HG03354 (cell line): ENCODE data around the gene ADAMTS7.
"Not testable (repeated sequence)": the region's sequence is repeated elsewhere in the genome, so short reads cannot be mapped to it uniquely, and the experiment has no call there.

ENCODE experiments used
- ATAC-seq: cut with Tn5 transposase; IDR thresholded peaks from one replicate; pipeline ENCODE4 v1.9.1; 2021; ENCODE audit warnings: mild to moderate bottlenecking; ENCODE audit not compliant: unreplicated experiment, poor library complexity, severe bottlenecking

The ADAMTS7 gene

GRCh38 chr15:78758084-78758483 lies 53.2 kb downstream of the ADAMTS7 start:
- ATAC-seq: not testable (repeated sequence)

GRCh38 chr15:78757636-78757905 lies 53.7 kb downstream of the ADAMTS7 start:
- ATAC-seq: no peak

- peak; percentile 62 for ATAC-seq
These were observed 54.3 kb downstream of the ADAMTS7 start for GRCh38 chr15:78756781-78757635.

GRCh38 chr15:78755900-78756591 lies 55.2 kb downstream of the ADAMTS7 start:
- ATAC-seq: peak; percentile 37

DNA sequence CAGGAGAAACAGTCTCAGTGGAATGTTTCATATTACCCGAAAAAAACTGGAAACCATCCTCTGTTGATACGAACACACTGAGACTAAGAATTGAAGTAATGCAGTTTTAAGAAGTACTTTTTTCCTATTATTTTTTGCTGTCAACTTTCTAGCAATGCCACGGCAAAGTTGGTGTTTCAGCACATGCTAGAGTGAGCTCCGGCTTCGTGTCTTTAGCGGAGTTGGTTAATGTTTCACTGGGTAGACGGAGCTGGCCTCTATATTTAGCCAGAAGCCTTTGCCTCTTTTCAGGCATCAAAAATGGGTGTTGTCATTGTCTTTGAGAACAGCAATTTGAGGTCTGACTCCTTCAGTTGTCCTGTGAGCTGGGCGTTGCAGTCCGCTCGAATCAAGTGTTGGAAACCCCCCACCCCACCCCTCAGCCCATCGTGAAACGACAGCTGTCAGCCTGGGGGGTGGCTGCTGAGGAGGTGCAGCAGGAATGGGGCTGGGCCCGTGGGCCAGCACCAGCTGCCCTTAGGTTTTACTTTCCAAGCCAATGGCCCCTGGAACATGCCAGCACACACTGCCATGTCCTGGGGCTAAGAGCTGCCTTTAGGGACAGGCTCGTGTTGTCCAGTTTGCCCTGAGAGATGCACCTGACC lies 56.5 kb downstream of the ADAMTS7 start:
- not testable (repeated sequence) for ATAC-seq

DNA sequence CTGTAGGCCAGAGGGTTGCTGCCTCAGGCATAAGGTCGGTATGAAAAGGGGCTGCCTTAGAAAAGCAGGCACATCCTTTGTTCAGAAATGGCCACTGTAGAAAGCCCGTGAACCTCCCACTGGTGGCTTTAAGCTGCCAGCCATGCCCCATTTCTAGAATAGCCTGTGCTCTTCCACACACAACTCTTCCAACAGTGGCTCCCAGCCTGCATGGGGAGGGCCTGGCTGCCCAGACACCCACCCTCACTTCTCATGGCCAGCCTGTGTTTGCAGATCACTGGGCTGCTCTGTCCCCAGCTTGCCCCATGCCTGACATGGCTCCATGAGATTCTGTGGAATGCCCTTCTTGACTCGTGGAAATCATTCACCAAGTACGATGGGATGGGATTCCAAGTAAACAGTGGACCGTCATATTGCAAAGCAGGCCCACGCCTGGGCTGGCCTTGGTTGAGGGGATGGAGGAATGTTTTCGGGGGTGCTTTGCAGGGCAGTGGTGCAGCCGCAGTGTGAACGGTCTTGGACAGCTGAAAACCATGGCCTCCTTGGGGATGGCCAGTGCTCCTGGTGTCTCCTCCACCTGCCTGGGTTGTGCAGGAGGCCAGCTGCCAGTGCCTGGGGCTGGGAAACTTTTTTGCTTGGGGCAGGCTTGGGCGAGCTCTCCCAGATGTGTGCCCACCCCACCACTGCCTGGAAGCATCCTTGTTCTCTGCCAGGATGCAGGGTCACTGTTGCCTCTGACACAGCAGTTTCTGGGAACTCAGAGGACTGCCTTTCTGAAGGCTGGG lies 57.3 kb downstream of the ADAMTS7 start:
- ATAC-seq: not testable (repeated sequence)

DNA sequence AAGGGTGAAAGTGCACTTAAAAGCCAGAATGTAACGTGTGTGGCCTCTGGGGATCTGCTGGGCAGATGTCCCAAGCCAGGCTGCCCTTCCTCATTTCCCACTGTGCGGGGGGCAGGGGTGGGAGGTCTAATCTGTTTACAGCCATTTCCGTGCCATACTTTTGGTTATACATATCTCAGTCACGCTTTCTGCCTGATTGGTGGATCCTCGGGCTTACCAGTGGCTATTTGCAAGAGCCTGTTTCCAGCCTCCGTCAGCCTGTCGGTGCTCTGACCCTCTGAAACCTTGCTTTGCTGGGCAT lies 58.0 kb downstream of the ADAMTS7 start:
- ATAC-seq: not testable (repeated sequence)

GRCh38 chr15:78752492-78753358 lies 58.5 kb downstream of the ADAMTS7 start:
- ATAC-seq: no peak

- no peak for ATAC-seq
These were observed 59.7 kb downstream of the ADAMTS7 start for GRCh38 chr15:78751602-78751979.

DNA sequence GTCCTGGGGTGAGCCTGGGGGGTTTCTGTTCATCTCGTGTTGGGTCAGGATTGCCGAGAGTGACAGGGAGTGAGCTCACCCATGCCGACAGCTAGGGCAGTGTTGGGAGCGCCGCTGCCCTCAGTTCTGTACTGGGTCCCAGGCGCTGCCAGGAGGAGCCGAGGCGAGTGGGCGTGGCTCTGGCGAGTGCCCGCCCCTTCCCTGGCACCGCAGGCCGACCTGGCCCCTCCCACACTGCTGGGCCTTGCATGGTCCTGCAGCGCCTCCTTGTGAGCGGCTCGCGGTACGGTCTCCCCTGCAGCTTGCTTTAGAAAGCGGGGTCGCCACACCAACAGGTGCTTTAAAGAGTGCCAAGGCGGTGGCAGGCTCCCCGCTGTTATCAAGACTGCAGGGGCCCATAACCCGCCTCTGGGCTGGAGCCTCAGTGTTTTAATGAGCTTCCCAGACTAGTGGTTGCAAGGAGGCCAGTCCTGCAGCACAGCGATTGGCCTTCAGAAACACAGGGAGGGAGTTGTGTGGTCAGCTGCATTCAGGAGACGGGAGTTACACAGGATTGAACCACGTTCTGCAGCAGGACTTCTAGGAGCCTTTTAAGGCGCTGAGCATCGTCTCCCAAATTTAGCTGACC lies 60.2 kb downstream of the ADAMTS7 start:
- peak; percentile 85 for ATAC-seq

DNA sequence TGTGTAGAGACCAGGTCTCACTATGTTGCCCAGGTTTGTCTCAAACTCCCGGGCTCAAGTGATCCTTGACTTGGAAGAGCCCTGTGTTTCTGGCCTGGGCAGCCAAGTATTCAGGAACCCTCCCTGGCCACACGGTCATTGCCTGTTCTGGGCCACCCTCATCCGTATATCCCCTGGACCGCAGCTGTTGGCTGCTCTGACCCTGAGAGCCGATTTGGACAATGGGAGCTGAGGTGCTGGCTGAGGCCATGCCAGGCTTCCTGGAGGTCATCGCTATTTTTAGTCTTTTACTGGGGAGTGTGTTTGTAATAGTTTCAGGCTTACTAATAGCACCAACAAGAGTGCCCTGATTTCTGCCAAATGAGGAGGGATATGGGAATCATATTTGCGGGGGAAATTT lies 60.7 kb downstream of the ADAMTS7 start:
- ATAC-seq: no peak

GRCh38 chr15:78749831-78750230 lies 61.4 kb downstream of the ADAMTS7 start:
- ATAC-seq: no peak

DNA sequence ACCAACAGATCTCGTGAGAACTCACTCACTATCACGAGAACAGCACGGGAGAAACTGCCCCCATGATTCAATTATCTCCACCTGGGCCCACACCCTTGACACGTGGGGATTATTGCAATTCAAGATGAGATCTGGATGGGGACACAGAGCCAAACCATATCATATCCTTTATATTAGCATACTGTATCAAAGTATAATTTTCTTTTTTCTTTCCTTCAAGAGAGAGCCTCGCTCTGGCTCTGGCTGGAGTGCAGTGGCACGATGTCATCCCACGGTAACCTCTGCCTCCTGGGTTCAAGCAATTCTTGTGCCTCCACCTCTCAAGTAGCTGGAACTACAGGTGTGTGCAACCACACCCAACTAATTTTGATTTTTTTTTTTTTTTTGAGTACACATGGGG lies 63.4 kb downstream of the ADAMTS7 start:
- not testable (repeated sequence) for ATAC-seq

DNA sequence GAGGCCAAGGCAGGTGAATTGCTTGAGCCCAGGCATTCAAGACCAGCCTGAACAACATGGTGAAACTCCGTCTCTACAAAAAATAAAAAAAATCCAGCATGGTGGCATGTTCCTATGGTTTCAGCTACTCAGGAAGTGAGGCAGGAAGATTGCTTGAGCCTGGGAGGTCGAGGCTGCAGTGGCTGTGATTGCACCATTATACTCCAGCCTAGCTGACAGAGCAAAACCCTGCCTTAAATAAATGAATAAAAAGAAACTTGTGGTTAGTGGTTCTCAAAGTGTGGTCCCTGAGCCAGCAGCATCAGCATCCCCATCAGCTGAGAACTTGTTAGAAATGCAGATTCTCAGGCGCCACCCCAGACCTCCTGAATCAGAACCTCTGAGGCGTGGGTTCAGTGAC lies 69.6 kb downstream of the ADAMTS7 start:
- not testable (repeated sequence) for ATAC-seq

- peak; percentile 8 for ATAC-seq
These were observed 70.4 kb downstream of the ADAMTS7 start for GRCh38 chr15:78740904-78741274.

DNA sequence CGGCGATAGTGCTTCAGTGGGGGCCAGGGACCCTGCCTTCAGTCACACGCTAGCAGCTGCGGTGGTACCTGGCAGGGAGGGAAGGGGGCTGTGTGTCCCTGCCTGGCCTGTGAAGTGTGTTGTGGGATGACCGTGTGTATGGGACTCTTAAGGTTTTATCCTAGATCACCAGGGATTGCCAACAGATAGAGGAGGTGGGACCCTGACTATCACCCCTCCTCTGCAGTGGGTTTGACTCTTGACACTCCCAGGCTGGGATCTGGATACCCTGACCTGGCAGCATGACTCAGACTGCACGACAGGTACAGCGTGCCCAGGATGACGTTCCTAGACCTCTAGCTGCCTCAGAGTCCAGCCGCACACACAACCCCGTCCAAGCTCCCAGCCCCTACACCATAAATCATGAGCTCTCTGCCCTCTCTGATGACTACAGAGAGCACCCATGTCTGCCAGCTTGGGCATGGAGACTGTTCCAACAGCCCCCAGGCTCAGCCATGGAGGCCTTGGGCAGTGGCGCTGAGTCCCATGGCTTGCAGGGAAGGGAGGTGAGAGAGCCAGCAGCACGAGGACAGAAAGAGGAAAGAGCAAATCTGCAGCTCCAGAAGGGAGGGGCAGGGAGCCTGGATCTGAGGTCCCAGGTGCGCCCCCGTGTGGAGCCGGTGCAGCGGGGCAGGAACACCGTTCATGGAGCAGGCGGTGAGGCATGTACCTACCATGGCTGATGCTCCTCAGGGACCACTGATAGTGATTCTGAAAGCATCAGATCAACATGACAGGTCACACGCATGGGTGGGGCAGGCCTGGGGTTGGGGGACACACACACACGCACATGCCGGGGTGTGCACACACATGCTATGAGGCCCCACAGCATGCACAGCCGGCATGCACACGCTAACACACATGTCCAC lies 71.0 kb downstream of the ADAMTS7 start:
- ATAC-seq: peak; percentile 48

GRCh38 chr15:78739206-78739605 lies 72.1 kb downstream of the ADAMTS7 start:
- no peak for ATAC-seq

DNA sequence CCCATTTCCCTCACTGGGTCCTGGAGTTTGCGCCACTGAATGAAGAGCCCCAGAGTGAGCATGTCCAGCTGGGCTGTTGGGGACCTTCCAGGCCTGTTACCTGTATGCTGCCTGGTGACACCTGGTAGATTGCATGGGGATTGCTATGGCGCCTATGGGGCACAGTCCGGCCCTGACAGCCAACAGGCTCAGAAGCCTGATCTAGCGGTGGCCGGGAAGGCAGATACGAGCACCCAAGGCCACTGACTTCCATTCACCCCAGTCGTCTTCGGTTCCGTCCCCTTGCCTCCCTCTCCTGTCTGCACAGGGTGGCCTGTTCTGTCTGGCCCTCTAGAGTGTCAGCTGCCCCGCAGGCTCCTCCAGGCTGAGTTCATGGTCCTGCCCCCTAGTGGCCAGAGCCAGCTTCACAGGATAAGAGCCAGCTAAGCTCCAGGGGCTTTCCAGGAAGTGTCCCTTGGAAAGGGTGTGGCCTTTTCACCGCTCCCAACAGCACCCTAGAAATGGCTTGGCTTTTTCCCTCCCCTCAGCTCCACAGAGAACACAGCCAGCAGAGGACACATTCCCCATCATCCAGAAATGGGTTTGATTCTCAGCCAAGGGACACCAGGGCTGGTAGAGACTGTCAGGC lies 73.2 kb downstream of the ADAMTS7 start:
- peak; percentile 53 for ATAC-seq
